GM19099 (cell line): ENCODE measurements around the gene C1QTNF12.
A peak's percentile ranks its signal among the peaks of the same experiment; 100 is the strongest.

ENCODE experiments used
- POLR2A ChIP-seq: IDR thresholded peaks from 3 replicates; pipeline ENCODE4 v1.6.1; 2011; ENCODE audit warnings: low read depth; ENCODE audit not compliant: insufficient read length; ENCODE audit errors: extremely low read depth

C1QTNF12 gene

GRCh38 chr1:1220197-1220596 is 26.3 kb downstream of the C1QTNF12 start:
- no peak for TF ChIP-seq POLR2A

DNA sequence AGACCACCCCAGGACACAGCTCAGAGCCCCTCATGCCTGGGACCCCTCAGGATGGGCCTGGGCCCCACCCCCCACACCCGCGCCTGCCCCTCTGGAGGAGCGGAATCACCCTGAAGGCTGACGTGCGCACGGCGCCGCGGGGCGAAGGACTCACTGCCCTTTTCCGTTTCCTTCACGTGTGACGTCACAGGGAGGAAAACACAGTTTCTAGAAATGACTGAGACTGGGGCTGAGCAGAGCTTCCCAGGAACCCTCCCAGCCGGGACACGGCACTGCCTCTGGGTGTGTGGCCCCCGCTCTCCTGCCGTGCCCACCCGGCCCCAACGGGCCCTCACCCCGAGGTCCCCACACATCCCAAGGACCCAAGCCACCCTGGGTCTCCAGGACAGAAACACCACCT is 27.2 kb downstream of the C1QTNF12 start:
- TF ChIP-seq POLR2A, result no peak

DNA sequence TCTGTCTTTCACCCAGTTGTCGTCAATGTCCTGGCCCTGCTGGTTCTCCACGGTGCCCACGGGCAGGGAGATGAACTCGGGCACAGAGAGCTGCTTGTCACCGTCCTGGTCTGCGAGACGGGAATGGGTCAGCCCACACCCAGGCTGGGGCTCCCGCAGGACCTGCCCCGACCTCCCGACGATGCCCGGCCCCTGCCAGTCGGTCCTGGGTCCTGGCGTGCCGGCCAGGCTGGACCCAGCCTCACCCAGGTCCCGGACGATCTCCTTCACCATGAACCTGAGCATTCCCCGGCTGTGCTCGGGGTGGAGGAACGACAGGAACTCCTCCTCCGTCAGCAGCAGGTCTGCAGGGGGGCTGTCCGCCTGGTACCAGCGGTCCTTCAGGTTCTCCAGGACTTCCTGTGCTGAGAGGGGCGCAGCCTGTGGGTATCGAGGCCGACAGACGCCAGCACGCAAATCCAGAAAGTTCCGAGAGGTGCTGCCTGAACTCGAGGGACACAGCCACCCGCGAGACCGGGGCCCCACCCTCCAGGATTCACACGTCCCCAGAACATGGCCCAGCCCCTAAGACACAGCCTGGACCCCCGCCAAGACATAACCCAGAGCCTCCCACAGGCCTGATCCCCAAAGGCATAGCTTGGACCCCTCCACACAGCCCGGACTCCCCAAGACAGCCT is 27.9 kb downstream of the C1QTNF12 start:
- no peak for TF ChIP-seq POLR2A

GRCh38 chr1:1217621-1218523 is 28.6 kb downstream of the C1QTNF12 start:
- TF ChIP-seq POLR2A, result no peak

DNA sequence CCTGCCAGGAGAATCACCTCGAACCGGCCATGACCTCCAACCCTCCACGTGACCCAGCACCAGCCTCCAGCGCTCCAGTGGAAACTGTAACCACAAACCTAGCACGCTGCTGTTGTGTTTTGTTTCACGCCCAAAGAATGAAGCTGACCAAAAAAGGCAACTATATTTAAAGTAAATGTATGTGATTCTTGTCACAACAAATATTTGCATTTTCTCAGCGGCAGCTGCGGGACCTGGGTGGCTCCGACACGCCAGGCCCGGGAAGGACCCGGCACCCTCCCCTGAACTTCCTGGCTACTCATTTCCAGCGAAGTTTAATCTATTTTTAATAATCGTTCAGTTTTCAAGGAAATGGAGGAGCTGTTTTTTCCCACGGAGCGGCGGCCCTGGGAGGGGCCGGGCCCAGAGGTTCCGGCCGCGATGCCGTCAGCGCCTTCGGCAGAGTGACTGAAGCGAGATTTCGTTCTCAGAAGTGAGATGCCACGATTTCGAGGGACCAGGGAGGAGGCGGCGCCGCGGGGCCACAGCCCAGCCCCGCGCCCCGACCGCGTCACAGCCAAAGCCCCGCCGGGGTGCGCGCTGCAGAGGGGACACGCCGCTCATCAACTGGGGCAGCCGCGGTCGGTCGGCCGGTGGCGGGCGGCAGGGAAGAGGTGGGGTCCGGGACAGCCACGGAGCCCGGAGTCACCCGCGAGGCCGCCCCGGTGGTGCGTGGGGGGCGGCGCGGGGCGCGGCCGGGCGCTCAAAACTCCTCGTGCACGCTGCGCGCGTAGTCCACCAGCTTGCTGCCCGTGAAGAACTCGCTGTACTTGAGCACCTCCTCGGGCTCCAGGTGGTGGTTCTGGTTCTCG is 29.5 kb downstream of the C1QTNF12 start:
- TF ChIP-seq POLR2A, result no peak

DNA sequence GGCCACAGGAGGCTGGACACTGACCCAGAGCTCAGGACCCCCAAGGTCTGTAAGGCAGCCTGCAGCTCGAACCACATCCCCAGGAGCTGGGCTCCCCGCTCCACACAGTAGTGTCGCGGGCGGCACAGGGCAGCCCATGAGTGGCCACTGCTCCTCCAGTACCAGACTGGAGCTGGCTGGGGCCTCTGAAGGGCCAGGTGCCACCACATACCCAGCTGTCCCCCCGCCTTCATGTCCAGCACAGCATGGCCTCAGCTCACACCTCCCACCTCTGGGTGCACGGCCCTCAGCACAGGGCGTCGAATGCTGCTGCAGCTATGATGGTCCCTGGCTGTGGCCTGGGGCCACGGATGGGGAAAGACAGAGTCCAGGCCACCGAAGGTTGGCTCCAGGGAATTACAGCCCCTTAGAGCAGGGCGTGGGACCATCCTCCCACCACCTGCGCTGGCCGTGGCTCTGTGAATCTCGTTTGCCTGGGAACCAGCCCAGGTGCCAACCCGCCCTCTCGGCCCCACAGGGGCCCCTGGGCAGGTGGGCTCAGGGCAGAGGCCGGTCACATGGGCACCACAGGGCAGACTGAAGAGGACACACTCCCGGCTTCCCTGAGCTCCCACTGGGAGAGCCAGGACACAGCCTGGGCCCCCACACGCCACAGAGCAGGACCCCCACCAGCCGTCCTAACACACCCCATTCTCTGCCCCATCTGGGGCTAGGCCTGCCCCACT is 30.5 kb downstream of the C1QTNF12 start:
- TF ChIP-seq POLR2A, result no peak

DNA sequence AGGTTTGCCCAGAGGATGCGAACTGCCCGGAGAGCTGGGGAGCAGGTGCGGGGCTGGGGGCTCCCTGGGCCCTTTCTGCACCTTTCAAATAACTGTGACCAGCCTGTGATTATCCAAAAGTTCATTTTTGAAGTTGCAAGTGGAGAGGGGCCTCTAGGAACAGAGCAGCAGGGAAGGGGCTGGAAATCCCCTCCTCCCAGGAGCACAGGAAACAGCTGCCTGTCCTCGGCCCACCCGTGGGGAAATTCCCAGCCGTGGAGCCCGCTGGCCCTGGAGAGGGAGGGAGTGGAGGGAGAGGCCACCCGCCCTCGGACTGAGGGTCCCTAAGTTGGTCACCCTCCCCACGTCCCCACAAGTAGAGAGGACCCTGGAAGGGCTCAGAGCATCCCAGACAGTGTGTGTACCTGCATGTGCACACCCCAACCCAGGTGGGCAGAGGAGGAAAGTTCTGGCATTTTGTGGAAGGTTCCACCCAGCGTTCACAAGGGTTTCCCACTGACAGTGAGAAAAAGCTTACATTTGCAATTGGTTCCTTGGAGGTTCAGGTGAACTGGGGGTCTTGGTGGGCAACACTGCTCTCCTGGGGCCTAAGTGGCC is 31.3 kb downstream of the C1QTNF12 start:
- no peak for TF ChIP-seq POLR2A

- no peak for TF ChIP-seq POLR2A
These were observed 32.9 kb downstream of the C1QTNF12 start, which contains the start of gene TNFRSF4 for GRCh38 chr1:1213345-1214265. Gene TNFRSF4 (minus strand): TSS chr1:1214153. CDS start chr1:1214127, 26 bp downstream.

- peak; percentile 41 for TF ChIP-seq POLR2A
These were observed 33.7 kb downstream of the C1QTNF12 start for GRCh38 chr1:1212780-1213344.

- TF ChIP-seq POLR2A, result no peak
These were observed 34.7 kb downstream of the C1QTNF12 start for GRCh38 chr1:1211541-1212441.

- no peak for TF ChIP-seq POLR2A
These were observed 35.6 kb downstream of the C1QTNF12 start for GRCh38 chr1:1210726-1211540.
